Kidney (tissue), 14 donors: ENCODE data around the gene ANKRA2. TPM values are rescaled to one million over a fixed set of nuclear protein-coding genes. Genes with fewer than 3 reads are reported as not detected.
"Not testable (repeated sequence)": the region's sequence is repeated elsewhere in the genome, so short reads cannot be mapped to it uniquely, and the experiment has no call there.

Experiments
- DNase-seq, 5 donors: peaks; one replicate each; pipeline ENCODE4 v3.0.0-alpha.2; 2013 to 2020
- FAIRE-seq: peaks from 2 replicates; lab custom pipeline; 2012; peaks lifted over from hg19 to GRCh38; lab: Jason Lieb, UNC
- H3K27ac ChIP-seq, 2 donors: one replicate each; pipeline ENCODE4 v1.7.0; 2013; ENCODE audit warnings: low read depth in 2 of 2, low read length in 2 of 2, inconsistent platforms in 1 of 2
- H3K27me3 ChIP-seq: one replicate; pipeline ENCODE4 v1.7.1; 2013; ENCODE audit warnings: low read length, inconsistent platforms; ENCODE audit not compliant: control insufficient read depth, insufficient read depth
- H3K36me3 ChIP-seq, 3 donors: one replicate each; pipeline versions ENCODE4 v1.7.0 to v1.7.1; 2013; ENCODE audit warnings: low read length in 3 of 3, control low read depth in 1 of 3, inconsistent platforms in 1 of 3; ENCODE audit not compliant: insufficient read depth in 3 of 3, control insufficient read depth in 2 of 3
- H3K4me1 ChIP-seq, 3 donors: one replicate each; pipeline versions ENCODE4 v1.7.0 to v1.7.1; 2013; ENCODE audit warnings: low read length in 3 of 3, inconsistent platforms in 1 of 3, low read depth in 1 of 3; ENCODE audit not compliant: control insufficient read depth in 2 of 3, insufficient read depth in 2 of 3
- H3K4me3 ChIP-seq, 3 donors: one replicate each; pipeline versions ENCODE4 v1.7.0 to v1.8.1; 2013; ENCODE audit warnings: low read length in 3 of 3, control low read depth in 1 of 3, inconsistent platforms in 1 of 3
- H3K9ac ChIP-seq, 3 donors: one replicate each; pipeline versions ENCODE4 v1.7.0 to v1.7.1; 2013; ENCODE audit warnings: low read length in 3 of 3, control low read depth in 1 of 3, inconsistent platforms in 1 of 3
- H3K9me3 ChIP-seq, 3 donors: one replicate each; pipeline versions ENCODE4 v1.7.0 to v1.7.1; 2013; ENCODE audit warnings: low read length in 3 of 3, control low read depth in 1 of 3, inconsistent platforms in 1 of 3; ENCODE audit not compliant: control insufficient read depth in 2 of 3, insufficient read depth in 1 of 3
- intact Hi-C: fragments of 100-400 bp; cut with DNase I; formaldehyde crosslinking; loops from one replicate; pipeline ENCODE4 v1.11.1; 2022
- polyA plus RNA-seq: library from polyadenylated mRNA; stranded (reverse); fragments of 350-450 nt; fragmentation: Illumina TruSeq; extraction: RNeasy Lipid Tissue Mini Kit (QIAGEN cat#74804); gene quantifications from one replicate; pipeline ENCODE4 v1.2.3, GENCODE V29; 2014; ENCODE audit warnings: low read depth, low replicate concordance; ENCODE audit not compliant: insufficient read depth
- total RNA-seq: library from RNA; stranded (reverse); fragmentation: NEBNext Ultra II Directional; extraction: Animal tissue kit (Norgen Biotek cat#: 25700); gene quantifications from one replicate; pipeline ENCODE4 v1.2.1, GENCODE V29; 2021
- TF ChIP-seq, protein P1 (sequence below): IDR thresholded peaks from 3 replicates; pipeline ENCODE4 v1.5.1; 2012; ENCODE audit warnings: mild to moderate bottlenecking, moderate library complexity, borderline replicate concordance; ENCODE audit not compliant: insufficient read depth; ENCODE audit errors: extremely low read depth
- donor health status: control.
- donor health status: control.
- donor health status: control.
- donor health status: control.
- donor health status: control.
- donor health status: DM: yes; HTN: yes; CAD: no.
- donor health status: Normal renal cell carcinoma (clear cell type).

Gene ANKRA2
- total and polyA plus RNA-seq, 2 donors from 2014 or later = 8.4 to 22.3 TPM

DNA sequence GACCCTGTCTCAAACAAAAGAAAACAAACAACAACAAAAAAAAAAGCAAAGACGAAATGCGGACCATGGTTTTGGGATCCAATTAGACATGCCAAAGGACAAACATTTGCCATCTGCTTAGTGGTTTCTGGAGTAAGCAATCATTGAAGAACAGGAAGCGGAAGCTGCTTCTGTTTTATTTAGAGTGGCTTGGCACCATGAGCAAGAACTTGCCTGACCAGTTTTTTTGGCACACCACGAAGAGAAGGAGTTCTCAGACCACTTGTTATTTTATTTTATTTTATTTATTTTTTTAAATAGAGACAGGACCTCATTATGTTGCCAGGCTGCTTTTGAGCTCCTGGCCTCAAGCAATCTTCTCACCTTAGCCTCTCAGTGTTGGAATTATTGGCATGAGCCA lies 50.2 kb downstream of the ANKRA2 start:
- intact Hi-C loops = no loop called here
- no peaks in the 10 kb centered on the region for H3K36me3 ChIP-seq
- TF ChIP-seq, protein P1, sequence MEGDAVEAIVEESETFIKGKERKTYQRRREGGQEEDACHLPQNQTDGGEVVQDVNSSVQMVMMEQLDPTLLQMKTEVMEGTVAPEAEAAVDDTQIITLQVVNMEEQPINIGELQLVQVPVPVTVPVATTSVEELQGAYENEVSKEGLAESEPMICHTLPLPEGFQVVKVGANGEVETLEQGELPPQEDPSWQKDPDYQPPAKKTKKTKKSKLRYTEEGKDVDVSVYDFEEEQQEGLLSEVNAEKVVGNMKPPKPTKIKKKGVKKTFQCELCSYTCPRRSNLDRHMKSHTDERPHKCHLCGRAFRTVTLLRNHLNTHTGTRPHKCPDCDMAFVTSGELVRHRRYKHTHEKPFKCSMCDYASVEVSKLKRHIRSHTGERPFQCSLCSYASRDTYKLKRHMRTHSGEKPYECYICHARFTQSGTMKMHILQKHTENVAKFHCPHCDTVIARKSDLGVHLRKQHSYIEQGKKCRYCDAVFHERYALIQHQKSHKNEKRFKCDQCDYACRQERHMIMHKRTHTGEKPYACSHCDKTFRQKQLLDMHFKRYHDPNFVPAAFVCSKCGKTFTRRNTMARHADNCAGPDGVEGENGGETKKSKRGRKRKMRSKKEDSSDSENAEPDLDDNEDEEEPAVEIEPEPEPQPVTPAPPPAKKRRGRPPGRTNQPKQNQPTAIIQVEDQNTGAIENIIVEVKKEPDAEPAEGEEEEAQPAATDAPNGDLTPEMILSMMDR = no peak
- no peak overlapping the region for H3K27ac ChIP-seq
- H3K4me3 ChIP-seq = no peak overlapping the region
- H3K27me3 ChIP-seq = no peaks in the 10 kb centered on the region
- DNase-seq (peak in 2 of 5 donors; percentile 24 to 40), FAIRE-seq (no peak)
- no peaks in the 10 kb centered on the region for H3K4me1 ChIP-seq
- no peaks in the 10 kb centered on the region for H3K9me3 ChIP-seq
- H3K9ac ChIP-seq = no peak overlapping the region

DNA sequence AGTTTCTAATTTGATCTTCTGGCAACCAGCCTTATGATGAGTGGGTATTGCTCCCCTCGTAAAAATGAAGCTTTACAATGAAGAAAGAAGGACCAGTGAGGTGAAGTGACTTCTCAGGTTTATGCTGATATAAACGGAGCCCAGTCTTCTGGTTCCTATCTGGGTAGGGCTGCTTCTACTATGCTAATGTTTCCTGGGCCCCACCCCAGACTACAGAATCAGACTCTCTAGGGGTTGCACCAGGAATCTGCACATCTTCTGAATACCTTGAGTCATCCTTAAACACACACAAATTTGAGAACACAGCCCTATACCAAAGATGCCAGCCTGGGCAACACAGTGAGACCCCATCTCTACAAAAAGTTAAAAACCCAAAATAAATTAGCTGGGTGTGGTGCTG lies 51.0 kb downstream of the ANKRA2 start:
- Histone ChIP-seq H3K36me3 (no peaks in the 10 kb centered on the region), H3K4me3 (no peak overlapping the region), H3K4me1 (no peaks in the 10 kb centered on the region), H3K27ac (no peak overlapping the region), H3K27me3 (no peaks in the 10 kb centered on the region), H3K9me3 (no peaks in the 10 kb centered on the region), H3K9ac (no peak overlapping the region)
- intact Hi-C loops = no loop called here
- DNase-seq (no peak), FAIRE-seq (no peak)
- TF ChIP-seq, protein P1 = no peak

GRCh38 chr5:73513996-73514395 lies 51.4 kb downstream of the ANKRA2 start:
- FAIRE-seq (no peak), DNase-seq (no peak)
- intact Hi-C loops = no loop called here
- Histone ChIP-seq H3K9me3 (no peaks in the 10 kb centered on the region), H3K4me3 (no peak overlapping the region), H3K9ac (no peak overlapping the region), H3K4me1 (no peaks in the 10 kb centered on the region), H3K27me3 (no peaks in the 10 kb centered on the region), H3K36me3 (no peaks in the 10 kb centered on the region), H3K27ac (no peak overlapping the region)
- TF ChIP-seq, protein P1 = no peak

GRCh38 chr5:73508521-73508920 lies 56.9 kb downstream of the ANKRA2 start:
- H3K4me3 ChIP-seq, H3K27ac ChIP-seq, FAIRE-seq, intact Hi-C loops, H3K27me3 ChIP-seq, H3K9ac ChIP-seq, DNase-seq, H3K9me3 ChIP-seq, H3K4me1 ChIP-seq: not testable (repeated sequence)
- peaks cover 11 to 20% (median 18%) of the 10 kb centered on the region in 3 donors for H3K36me3 ChIP-seq
